ENCODE measurements around the gene GAS2L2.
"Not testable (repeated sequence)": the region's sequence is repeated elsewhere in the genome, so short reads cannot be mapped to it uniquely, and the experiment has no call there.

Gene GAS2L2

DNA sequence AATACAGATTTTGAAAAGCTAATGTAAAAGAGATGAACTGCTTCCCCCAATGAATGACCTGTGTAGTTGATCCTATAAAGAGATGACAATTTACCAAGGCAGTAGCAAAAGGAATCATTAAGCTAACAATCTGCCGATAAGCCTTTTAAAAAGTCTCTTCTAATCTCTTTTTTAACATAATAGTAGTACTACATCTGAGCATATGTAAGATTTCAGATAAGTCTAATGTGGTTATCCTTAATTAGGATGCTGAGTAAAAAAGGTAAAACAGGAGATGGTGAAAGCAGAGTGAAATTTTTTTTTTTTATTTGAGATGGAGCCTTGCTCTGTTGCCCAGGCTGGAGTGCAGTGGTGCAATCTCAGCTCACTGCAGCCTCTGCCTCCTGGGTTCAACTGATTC lies 47.8 kb downstream of the GAS2L2 start:
- Mint-ChIP-seq H3K9me3 (no peaks in the 10 kb centered on the region), H3K36me3 (ENCODE audit: insufficient read depth) (peaks cover 19% of the 10 kb centered on the region), H3K4me1 (ENCODE audit: low read depth in 2 of 2) (peaks cover 6 to 25% of the 10 kb centered on the region in 2 donors), H3K27me3 (no peaks in the 10 kb centered on the region), H3K4me3 (no peak overlapping the region), H3K27ac (peak overlapping the region in 1 of 2 donors; percentile 58)
- ATAC-seq (replicated peaks): no peak
- DNase-seq: no peak

GRCh38 chr17:35703308-35703707 lies 49.7 kb downstream of the GAS2L2 start:
- H3K4me3 Mint-ChIP-seq; H3K9me3 Mint-ChIP-seq; H3K36me3 Mint-ChIP-seq (ENCODE audit: insufficient read depth); H3K27me3 Mint-ChIP-seq; H3K27ac Mint-ChIP-seq; ATAC-seq (replicated peaks); DNase-seq: not testable (repeated sequence)
- H3K4me1 Mint-ChIP-seq (ENCODE audit: low read depth in 2 of 2): peaks cover 6 to 28% of the 10 kb centered on the region in 2 donors

- DNase-seq (no peak), ATAC-seq (replicated peaks) (no peak)
- Mint-ChIP-seq H3K4me3 (no peak overlapping the region), H3K9me3 (no peaks in the 10 kb centered on the region), H3K4me1 (ENCODE audit: low read depth in 2 of 2) (peaks cover 5 to 24% of the 10 kb centered on the region in 2 donors), H3K27ac (no peak overlapping the region), H3K36me3 (ENCODE audit: insufficient read depth) (peaks cover 7% of the 10 kb centered on the region), H3K27me3 (no peaks in the 10 kb centered on the region)
Observed at GRCh38 chr17:35701491-35701890, 51.5 kb downstream of the GAS2L2 start.

- Mint-ChIP-seq H3K4me1 (ENCODE audit: low read depth in 2 of 2) (peaks cover 0 to 27% of the 10 kb centered on the region in 2 donors), H3K4me3 (no peak overlapping the region), H3K27me3 (no peaks in the 10 kb centered on the region), H3K9me3 (no peaks in the 10 kb centered on the region), H3K36me3 (ENCODE audit: insufficient read depth) (peaks cover 16% of the 10 kb centered on the region), H3K27ac (peak overlapping the region in 1 of 2 donors; percentile 12)
- DNase-seq (no peak), ATAC-seq (replicated peaks) (no peak)
Observed at GRCh38 chr17:35700150-35700549, 52.9 kb downstream of the GAS2L2 start.

DNA sequence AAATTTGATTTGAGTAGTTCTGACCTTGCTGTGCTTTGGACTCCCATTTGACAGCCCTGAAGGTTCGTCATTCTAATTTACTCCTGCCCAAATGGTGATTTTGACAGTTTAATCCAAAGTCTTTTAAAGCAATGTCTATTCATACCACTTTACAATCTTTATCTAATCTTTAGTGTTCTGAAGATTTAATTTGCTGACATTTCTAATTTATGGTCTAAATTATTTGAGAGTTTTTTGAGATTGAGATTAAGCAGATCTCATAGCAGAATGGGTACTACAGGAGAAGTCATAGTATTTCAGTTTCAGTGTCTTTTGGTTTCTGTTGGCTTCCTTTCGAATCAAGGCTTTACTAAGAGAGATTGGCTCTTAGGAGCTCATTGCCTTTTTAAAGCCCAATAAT lies 54.2 kb downstream of the GAS2L2 start:
- H3K36me3 Mint-ChIP-seq (ENCODE audit: insufficient read depth): peaks cover 30% of the 10 kb centered on the region
- ATAC-seq (replicated peaks) (no peak), DNase-seq (no peak)

GRCh38 chr17:35695613-35696012 lies 57.4 kb downstream of the GAS2L2 start:
- peaks cover 0 to 8% of the 10 kb centered on the region in 2 donors for H3K4me1 Mint-ChIP-seq (ENCODE audit: low read depth in 2 of 2)
- ATAC-seq (replicated peaks): no peak
- no peaks in the 10 kb centered on the region for H3K27me3 Mint-ChIP-seq
- H3K27ac Mint-ChIP-seq: peak overlapping the region in 1 of 2 donors; percentile 47
- peaks cover 40% of the 10 kb centered on the region for H3K36me3 Mint-ChIP-seq (ENCODE audit: insufficient read depth)
- H3K9me3 Mint-ChIP-seq: no peaks in the 10 kb centered on the region
- H3K4me3 Mint-ChIP-seq: no peak overlapping the region
- DNase-seq: no peak

More for the DNA sequence above, 54.2 kb downstream of the GAS2L2 start:
- peaks cover 0 to 17% of the 10 kb centered on the region in 2 donors for H3K4me1 Mint-ChIP-seq (ENCODE audit: low read depth in 2 of 2)
- peak overlapping the region in 1 of 2 donors; percentile 31 for H3K27ac Mint-ChIP-seq
- H3K27me3 Mint-ChIP-seq: no peaks in the 10 kb centered on the region
- H3K4me3 Mint-ChIP-seq: no peak overlapping the region
- no peaks in the 10 kb centered on the region for H3K9me3 Mint-ChIP-seq

DNA sequence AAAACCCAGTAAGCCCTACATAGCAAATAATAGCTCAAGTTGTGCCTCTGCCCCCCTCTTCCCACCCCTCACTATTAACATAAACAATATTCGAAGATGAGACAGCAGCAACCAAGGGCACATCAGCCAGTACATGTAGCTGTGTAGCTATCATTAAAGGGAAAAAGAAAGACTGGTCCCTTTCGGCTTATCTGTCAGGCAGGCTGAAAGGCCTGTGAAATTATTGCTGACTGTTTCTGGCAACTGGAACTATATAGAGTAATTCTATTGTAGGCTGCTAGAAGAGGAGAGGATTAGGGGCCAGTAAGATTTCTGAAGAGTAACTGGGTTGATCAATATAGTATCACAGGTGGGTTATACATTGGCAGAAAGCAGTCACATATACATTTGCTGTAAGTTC lies 58.1 kb downstream of the GAS2L2 start:
- Mint-ChIP-seq H3K27ac (no peak overlapping the region), H3K9me3 (no peaks in the 10 kb centered on the region), H3K27me3 (no peaks in the 10 kb centered on the region), H3K4me3 (no peak overlapping the region), H3K4me1 (ENCODE audit: low read depth in 2 of 2) (peaks cover 0 to 7% of the 10 kb centered on the region in 2 donors), H3K36me3 (ENCODE audit: insufficient read depth) (peaks cover 47% of the 10 kb centered on the region)
- ATAC-seq (replicated peaks): no peak
- DNase-seq: no peak
